HG03066 (cell line): Measurements from ENCODE around the gene FRS3.
"Not testable (repeated sequence)": the region's sequence is repeated elsewhere in the genome, so short reads cannot be mapped to it uniquely, and the experiment has no call there.

Experiments used
- ATAC-seq: cut with Tn5 transposase; IDR thresholded peaks from one replicate; pipeline ENCODE4 v1.9.1; 2021; ENCODE audit warnings: low read depth; ENCODE audit not compliant: unreplicated experiment

The FRS3 gene, protein sequence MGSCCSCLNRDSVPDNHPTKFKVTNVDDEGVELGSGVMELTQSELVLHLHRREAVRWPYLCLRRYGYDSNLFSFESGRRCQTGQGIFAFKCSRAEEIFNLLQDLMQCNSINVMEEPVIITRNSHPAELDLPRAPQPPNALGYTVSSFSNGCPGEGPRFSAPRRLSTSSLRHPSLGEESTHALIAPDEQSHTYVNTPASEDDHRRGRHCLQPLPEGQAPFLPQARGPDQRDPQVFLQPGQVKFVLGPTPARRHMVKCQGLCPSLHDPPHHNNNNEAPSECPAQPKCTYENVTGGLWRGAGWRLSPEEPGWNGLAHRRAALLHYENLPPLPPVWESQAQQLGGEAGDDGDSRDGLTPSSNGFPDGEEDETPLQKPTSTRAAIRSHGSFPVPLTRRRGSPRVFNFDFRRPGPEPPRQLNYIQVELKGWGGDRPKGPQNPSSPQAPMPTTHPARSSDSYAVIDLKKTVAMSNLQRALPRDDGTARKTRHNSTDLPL

DNA sequence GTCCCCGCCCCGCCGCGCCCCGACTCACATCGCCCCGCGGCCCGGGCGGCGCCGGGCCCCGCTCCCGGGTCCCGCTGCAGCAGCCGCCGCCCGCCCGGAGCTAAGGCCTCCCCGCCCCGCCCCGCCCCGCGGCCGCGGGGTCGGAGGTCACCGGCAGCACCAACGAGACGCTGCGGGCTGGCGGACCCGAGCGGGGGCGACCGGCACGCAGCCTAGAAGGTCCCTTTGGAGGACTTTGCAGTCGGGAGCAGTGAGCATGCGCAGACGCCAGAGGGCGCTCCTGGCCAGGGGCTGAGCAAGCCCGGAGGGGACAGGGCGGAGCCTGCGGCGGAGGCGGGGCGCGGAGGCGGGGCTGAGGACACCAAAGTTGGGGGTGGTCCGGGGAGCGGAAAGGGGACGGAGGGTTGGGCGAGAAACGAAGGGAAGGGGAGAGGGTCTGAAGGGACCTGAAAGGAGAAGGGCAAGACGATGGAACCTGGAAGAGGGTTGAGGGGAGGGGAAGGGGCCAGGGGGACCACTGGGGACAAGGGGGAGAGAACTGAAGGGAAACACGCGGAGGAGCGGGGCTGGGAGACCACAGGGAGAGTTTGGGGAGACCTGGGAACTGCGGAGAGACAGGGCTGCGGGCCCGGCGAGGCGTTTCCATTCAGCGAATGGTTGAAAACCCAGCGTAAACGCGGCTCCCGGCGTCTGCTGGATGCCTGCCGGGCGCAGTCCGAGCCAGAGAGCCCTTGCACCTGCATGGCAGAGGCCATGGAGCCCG, at the start of gene FRS3:
Gene FRS3 (minus strand): TSS at position 113 of the 763 bp plus-strand sequence. CDS start 2,913 bp downstream, outside the sequence.
- ATAC-seq = peak; percentile 92

DNA sequence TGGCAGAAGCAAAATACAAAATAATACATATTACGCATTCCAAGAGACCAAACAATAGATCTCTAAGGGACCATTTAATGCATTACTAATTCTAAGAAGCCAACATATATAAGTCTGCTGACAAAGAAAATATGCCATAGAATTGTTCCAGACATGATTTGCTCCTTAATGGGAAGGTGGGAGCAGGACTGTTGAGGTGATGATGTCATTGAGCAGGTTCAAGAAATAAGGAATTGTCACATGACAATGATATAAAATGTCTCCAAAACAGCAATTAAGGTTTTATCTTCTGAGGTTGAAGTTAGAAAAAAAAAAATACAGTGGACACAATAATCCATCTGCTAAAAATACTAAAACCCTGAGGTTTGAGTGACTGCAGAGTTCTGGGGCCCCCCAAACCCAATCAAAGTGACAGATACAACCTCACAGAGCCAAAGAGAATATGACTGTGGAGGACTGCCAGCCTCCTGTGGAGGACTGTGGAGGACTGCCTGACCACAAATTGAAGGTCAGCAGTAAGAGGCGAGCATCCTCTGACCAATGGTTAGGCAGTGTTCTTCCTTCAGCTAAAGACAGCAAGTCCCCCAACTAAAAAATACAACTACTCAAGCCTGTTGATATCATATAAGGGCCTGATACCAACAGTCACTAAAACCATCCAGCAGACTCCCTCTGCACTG, 46.8 kb upstream of the FRS3 start:
- ATAC-seq = no peak

DNA sequence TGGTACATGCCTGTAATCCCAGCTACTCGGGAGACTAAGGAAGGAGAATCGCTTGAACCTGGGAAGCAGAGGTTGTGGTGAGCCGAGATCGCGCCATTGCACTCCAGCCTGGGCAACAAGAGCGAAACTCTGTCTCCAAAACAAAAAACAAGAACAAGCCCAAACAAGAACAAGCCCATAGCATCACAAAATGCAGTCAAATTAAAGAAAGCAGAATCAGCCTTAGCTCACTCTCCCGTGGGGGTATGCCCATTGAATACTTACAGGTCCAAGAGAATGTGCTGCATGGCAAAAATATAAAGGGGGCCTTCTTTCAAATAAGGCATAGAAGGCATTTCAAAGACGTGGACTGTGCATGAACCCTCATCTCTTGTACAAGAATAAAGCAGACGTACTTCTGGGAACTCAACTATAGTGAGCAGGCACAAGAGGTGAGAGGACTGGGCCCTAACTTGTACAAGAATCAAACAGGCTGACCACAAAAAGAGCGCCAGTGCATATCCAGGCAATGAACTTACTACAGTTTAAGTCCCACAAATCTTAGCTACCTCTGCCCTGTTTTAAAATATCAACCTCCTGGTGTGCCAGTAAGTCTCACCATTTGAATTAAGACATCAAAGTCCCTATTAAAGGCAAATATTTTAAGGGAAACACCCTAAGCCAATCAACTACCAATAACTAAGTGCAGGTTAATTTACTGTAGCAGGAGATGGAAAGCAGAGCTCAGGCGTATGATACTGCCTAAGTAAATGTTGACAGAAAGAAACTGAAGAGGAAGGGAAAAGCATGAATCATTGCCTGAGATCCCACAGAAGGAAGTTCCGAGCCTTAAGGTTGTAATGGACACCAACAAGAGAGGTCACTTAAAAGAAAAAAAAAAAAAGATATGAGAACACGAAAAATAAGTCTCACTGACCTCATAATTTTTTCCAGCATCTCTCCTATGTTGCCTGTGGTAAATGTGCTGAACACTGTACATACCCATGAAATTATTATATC, 45.2 kb upstream of the FRS3 start:
- no peak for ATAC-seq

DNA sequence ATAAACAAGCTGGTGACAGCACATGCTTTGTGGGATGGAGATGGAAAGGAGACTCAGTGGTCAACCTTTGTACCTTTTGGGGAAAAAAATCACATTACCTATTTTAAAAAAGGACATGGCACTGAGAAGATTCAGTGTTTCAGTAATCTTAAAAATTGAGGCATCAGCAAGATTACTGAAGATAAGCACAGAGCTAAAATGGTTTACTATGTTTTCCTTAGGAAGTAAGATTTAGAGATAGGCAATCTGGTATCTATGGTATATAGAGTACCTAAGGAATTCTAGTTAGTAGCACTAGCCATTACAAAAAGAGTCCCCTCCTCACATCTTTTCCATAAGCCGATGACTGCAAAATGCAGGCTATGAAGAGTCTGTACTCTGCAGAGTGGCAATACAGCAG, 43.5 kb upstream of the FRS3 start:
- no peak for ATAC-seq

DNA sequence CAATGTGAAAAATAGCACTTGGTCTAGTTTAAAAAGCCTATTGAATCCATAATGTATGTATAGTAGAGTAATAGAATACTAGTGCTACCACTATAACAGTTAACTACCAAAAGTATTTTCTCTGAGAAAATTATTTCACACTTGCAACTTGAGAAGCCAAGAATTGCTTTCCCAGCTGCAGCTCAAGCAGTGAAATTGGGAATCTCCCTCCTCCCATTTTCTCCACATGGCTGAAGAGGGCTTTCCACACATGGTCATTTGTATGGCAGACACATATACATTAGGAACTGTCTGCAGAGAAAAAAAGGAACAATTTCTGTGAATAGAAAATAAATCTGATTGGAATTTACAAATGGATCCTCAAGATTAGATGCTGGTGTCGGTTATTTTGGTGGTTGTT, 42.3 kb upstream of the FRS3 start:
- ATAC-seq = no peak

DNA sequence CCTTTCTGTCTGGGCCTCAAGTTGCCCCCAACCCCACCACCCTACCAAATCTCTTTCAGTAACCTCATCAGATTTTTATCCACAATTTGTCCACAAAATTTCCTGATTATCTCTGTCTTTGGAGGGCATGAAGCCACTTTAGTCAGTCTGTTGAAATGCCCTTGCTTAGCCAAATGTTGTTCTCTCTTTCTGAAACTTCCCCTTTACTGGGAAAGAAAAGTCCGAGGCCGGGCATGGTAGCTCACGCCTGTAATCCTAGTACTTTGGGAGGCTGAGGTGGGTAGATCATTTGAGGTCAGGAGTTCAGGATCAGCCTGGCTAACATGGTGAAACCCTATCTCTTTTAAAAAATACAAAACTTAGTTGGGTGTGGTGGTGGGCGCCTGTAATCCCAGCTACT, 41.6 kb upstream of the FRS3 start:
- no peak for ATAC-seq

DNA sequence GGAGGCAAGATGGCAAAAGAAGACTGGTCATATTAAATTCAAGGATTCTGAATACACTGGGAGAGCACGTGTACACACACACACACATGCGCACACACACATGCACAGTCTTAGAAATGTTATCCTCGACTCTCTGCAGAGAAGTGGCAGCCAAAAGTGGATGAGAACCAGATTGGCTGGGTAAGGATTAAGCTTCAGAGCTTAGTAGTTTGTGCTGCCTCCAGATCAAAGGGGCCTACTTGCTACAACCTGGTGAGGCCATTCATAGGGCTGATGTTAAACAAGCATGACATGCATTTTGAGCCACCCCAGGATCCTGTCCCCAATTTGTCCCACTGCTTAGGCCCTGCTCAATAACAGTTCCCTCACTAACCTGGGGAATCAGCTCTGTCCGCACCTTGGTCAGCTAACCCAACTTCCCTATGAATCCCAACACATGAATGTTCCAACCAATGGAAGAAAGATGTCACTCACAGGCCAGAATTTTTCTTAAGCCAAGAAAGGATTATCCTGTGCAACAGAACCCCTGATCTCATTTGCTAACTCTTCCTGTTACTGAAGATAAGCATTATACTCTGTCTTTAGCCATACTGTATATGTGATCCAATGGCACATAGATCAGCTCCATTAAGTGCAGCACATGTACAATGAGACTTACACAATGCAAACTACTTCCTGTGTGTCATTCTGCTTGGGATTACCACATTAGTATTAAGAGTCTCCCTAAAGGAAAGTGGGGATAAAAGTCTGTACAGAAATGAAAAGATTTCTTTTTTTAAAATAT, 38.8 kb upstream of the FRS3 start:
- ATAC-seq = no peak

DNA sequence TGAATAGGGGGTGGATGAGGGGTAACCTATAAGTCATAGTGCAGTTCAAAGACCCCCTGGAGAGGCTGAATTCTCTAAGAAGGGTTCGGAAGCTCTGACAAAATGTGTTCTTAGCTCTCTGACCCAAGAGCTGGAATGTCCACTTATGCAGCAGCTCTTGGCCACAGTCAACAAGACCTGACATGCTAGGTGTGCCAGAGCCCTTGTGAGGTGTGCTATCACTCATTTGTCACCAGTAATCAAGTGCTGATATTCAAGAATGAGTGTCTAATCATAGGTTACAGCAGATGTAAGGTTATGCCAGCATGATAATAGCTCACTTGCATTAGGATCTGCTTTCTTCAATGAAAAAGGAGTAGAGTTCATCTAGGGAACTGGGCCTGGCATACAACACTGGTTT, 35.9 kb upstream of the FRS3 start:
- no peak for ATAC-seq

DNA sequence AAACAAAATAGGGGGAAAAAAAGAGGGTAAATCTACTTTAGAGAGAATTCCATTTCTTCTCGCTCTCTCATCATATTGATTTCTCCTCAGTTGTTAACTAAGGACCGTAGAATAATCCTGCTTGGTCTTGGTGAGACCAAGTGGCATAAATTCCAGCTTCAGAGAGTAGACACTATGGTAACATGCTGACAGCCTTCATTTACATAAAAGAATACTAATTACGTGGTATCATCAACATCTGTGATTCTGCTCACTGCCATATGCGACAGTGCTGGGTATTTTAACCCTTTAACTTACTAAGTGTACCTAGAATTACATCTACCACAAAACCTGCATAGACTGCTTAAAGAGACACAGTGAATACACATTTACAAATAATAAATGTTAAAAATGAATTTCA, 34.9 kb upstream of the FRS3 start:
- no peak for ATAC-seq

DNA sequence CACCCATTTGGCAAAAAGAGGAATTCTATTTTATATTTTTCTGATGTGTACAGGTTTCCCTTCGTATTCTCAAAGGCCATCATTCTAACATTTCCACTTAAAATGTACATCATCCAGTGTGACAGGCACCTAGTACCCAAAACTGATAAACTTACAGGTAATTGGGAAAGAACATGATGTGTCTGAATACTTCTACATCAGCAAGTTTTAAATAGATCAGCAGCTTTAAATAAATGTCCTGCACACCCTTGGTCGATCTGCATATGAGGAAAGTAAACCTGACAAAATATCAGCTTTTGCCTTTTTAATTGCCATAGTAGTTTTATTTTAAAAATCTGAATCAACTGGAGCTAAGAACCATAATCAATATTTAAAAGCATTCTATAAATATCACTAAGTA, 34.3 kb upstream of the FRS3 start:
- no peak for ATAC-seq

DNA sequence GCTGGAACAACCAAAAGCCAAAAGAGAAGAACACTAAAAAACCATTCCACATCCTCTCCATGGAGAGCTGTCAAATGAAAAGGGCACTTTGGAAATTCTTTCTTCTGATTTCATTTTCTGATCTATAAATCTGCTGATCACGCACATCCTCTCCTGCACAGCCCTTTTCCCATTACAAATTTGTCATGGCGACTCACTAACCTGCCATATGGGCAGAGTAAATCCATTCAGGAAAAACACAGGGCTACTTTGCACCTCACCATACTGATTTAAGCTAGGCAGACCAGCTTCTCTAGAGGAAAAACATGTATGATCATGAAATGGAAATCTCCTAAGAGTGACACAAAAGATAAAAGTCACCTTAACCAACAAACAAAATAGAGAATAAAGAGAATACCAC, 33.8 kb upstream of the FRS3 start:
- no peak for ATAC-seq

DNA sequence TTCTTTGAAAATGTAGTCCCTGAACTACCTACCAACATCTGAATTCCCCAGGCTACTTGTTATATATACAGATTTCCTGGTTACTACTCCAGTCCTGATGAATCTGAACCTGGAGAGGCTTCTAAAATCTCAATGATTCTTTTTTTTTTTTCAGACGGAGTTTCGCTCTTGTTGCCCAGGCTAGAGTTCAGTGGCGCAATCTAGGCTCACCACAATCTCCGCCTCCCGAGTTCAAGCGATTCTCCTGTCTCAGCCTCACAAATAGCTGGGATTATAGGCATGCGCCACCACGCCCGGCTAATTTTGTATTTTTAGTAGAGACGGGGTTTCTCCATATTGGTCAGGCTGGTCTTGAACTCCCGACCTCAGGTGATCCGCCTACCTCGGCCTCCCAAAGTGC, 32.2 kb upstream of the FRS3 start:
- ATAC-seq = not testable (repeated sequence)

DNA sequence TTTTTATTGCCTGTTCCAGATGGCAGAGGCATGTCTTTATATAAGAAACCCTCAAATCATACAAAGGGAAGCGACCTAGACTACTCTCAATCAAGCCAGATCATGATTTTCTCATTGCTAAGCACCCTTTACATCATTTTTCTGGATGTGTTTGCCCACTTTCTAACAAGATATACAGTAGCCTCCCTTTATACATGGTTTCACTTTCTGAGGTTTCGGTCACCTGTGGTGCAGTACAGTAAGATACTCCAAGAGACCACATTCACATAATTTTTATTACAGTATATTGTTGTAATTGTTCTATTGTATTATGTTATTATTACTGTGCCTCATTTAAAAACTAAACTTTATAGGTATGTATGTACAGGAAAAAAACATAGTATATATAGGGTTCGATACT, 31.4 kb upstream of the FRS3 start:
- no peak for ATAC-seq

DNA sequence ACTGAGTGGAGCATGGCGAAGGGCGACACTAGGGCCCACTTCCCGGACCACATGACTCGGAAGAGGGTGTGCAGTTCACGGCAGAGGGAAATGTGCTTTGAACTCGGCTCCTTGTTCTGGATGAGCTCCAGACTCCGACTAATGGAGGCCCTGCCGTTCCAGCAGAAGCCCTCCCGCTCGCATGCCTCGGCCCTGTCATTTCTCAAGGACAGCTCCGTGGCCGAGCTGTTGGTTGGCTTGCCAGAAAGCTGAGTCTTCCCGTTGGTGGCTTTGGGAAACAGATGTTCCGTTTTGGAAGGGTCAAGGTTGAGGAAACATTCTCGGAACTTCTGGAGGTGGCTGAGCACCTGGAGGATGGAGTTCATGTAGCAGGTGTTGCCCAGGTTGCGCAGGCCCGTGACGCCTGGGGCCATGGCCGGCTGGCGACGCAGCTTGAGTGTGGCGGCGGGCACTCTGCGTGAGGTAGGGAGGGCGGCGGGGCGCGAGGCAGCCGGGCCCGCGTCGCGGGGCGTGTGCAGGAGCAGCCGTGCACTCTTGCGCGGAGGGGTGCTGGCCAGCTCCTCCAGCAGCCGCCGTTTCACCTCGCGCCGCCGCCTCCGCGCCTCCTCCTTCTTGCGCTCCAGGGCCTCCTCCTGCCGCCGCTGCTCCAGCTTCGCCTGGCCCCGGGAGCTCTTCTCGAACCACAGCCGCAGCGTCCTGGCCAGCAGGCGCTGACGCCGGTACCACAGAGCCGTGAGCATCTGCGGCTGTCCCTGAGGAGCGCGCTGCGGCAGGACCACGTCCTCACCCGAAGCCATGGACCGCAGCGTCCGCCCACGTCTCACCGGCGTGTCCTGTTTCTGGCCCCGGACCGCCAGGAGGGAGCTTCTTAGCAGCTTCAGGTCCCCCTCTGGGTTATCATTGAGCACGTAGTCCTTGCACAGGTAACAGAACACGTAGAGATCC, 26.4 kb upstream of the FRS3 start:
- ATAC-seq = no peak

DNA sequence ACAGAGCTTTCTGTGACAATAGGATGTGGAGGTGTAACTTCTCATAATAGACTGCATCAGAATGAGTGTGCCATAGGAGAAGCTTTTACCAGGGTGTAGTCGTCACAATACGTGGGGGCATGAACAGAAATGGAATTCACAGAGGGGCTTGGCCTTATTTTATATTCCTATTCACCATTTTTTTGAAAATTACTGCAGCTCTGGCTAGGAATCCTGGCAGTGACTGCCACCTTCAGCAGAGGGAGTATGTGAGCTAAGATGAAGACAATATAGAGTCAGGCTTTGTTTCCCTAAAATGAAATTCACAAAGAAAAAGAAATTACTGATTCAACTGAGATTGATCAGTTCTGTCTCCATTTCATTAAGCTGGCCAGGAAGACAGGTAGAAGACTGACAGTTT, 21.7 kb upstream of the FRS3 start:
- no peak for ATAC-seq

DNA sequence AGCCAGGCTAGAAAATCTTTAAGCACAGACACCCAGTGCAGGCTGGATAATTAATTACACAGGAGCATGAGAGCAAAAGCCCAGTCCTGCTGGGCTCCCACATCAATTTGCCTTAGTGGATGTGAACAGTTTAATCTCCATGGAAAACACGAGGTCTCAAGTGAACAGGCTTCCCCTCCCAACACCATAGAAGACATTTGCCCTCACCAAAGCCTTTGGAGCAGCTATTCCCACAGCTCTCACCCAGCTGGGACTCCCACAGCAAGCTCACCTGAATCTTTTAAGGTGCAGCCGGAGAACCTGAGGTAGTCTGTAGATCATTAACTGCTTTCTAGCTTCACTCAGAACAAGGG, 19.8 kb upstream of the FRS3 start:
- ATAC-seq = no peak

DNA sequence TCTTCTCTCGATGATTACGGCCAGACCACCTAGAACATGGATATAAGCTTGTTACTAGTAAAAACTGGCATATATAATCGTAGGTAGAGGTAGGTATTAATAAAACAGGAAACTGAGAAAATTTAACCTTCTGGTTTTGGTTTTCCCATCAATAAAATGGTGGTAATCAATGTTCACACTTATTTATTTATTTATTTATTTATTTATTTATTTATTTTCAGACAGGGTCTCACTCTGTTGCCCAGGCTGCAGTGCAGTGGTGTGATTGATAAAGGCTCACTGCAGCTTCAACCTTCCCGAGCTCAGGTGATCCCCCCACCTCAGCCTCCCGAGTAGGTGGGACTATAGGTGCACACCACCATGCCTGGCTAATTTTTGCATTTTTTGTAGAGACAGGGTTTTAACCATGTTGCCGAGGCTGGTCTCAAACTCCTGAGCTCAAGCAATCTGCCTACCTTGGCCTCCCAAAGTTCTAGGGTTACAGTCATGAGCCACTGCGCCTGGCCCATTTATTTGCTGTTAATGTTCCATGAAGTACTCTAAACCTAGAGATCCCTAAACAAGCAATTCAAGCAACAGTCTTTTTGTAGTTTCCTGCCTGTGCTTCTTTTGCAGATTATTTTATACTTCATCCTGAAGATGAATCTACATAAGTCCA, 19.3 kb upstream of the FRS3 start:
- ATAC-seq = no peak

DNA sequence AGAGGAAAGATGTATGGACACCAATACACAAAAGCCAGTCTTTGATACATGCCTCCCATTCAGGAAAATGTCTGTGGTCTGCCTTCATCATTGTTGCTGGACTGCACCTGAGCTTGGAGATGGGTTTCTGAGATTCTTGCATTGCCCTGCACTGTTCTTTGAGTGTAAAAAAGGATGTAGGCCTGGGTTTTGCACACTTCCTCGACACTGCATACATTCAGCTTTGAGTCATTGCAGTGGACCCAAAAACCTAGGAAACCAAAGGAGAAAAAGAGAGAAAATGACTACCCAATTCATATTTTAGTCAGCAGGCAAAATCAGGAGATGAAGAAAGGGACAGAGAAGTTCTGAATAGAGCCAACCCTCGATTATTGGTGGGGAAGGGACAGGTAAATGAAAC, 16.8 kb upstream of the FRS3 start:
- ATAC-seq = no peak
